ENCODE results near the gene PHPT1.

PHPT1 gene

DNA sequence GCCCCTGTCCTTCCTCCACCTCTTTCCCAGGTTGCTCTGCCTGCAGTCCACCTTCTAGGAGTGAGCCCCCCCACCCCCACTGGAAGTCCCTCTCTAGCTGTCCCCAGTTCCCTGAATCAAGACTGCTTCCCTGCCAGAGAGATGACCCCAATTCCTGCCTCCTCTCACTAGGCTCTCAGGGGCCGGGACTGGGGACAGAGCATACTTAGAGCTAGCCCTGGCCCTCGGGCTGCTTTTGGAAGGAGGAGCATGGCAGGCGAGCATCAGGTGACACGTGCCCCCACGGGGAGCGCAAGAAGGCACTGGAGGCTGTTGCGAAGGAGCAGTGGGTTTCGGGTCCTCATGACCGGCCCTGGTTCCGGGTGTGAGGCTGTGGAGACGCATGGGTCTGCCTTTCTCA is 46.8 kb downstream of the PHPT1 start:
- no peak overlapping the region for H3K4me3 Mint-ChIP-seq
- no peaks in the 10 kb centered on the region for H3K9me3 Mint-ChIP-seq (ENCODE audit: low read depth)
- H3K27me3 Mint-ChIP-seq: no peaks in the 10 kb centered on the region
- H3K27ac Mint-ChIP-seq: no peak overlapping the region
- peaks cover 26% of the 10 kb centered on the region for H3K4me1 Mint-ChIP-seq (ENCODE audit: low read depth)
- H3K36me3 Mint-ChIP-seq: peaks cover 3% of the 10 kb centered on the region

GRCh38 chr9:136898483-136899100 is 49.4 kb downstream of the PHPT1 start:
- no peaks in the 10 kb centered on the region for H3K27me3 Mint-ChIP-seq
- H3K36me3 Mint-ChIP-seq: peaks cover 6% of the 10 kb centered on the region
- no peak overlapping the region for H3K4me3 Mint-ChIP-seq
- no peak overlapping the region for H3K27ac Mint-ChIP-seq
- H3K9me3 Mint-ChIP-seq (ENCODE audit: low read depth): no peaks in the 10 kb centered on the region
- H3K4me1 Mint-ChIP-seq (ENCODE audit: low read depth): peaks cover 46% of the 10 kb centered on the region

GRCh38 chr9:136899196-136899595 is 50.0 kb downstream of the PHPT1 start:
- no peak overlapping the region for H3K4me3 Mint-ChIP-seq
- H3K27me3 Mint-ChIP-seq: no peaks in the 10 kb centered on the region
- peaks cover 6% of the 10 kb centered on the region for H3K36me3 Mint-ChIP-seq
- no peaks in the 10 kb centered on the region for H3K9me3 Mint-ChIP-seq (ENCODE audit: low read depth)
- H3K4me1 Mint-ChIP-seq (ENCODE audit: low read depth): peaks cover 45% of the 10 kb centered on the region
- H3K27ac Mint-ChIP-seq: peak overlapping the region; percentile 64

DNA sequence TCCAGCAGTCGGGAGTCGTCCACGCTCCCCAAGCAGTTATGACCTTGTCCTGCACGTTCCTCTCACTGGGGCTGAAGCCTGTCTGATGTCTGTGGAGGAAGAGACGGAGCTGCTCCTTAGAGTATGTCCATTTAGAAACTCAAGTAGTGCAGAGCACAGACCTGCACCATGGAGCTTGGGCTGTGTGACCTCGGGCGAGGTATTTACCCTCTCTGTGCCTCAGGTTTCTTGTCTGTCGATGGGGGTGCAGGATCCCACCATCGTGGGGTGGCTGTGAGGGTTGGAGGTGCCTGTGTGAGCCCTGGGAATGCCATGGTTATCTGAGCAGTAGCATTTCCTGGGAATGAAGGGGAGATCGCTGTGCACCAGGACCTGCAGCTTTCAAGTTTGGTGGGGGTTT is 51.3 kb downstream of the PHPT1 start:
- no peaks in the 10 kb centered on the region for H3K9me3 Mint-ChIP-seq (ENCODE audit: low read depth)
- H3K36me3 Mint-ChIP-seq: peaks cover 6% of the 10 kb centered on the region
- no peak overlapping the region for H3K4me3 Mint-ChIP-seq
- peak overlapping the region; percentile 54 for H3K27ac Mint-ChIP-seq
- H3K27me3 Mint-ChIP-seq: no peaks in the 10 kb centered on the region
- H3K4me1 Mint-ChIP-seq (ENCODE audit: low read depth): peaks cover 42% of the 10 kb centered on the region

Measured in activated naive CD8-positive, alpha-beta T cell (primary cell).